Kidney (tissue), 14 donors: ENCODE results near the gene HCAR2. TPM values are rescaled to one million over a fixed set of nuclear protein-coding genes. Genes with fewer than 3 reads are reported as not detected.
"Not testable (repeated sequence)": the region's sequence is repeated elsewhere in the genome, so short reads cannot be mapped to it uniquely, and the experiment has no call there.

Experiments
- DNase-seq, 5 donors: peaks; one replicate each; pipeline ENCODE4 v3.0.0-alpha.2; 2013 to 2020
- FAIRE-seq: peaks from 2 replicates; lab custom pipeline; 2012; peaks lifted over from hg19 to GRCh38; lab: Jason Lieb, UNC
- H3K27ac ChIP-seq, 2 donors: one replicate each; pipeline ENCODE4 v1.7.0; 2013; ENCODE audit warnings: low read depth in 2 of 2, low read length in 2 of 2, inconsistent platforms in 1 of 2
- H3K27me3 ChIP-seq: one replicate; pipeline ENCODE4 v1.7.1; 2013; ENCODE audit warnings: low read length, inconsistent platforms; ENCODE audit not compliant: control insufficient read depth, insufficient read depth
- H3K36me3 ChIP-seq, 3 donors: one replicate each; pipeline versions ENCODE4 v1.7.0 to v1.7.1; 2013; ENCODE audit warnings: low read length in 3 of 3, control low read depth in 1 of 3, inconsistent platforms in 1 of 3; ENCODE audit not compliant: insufficient read depth in 3 of 3, control insufficient read depth in 2 of 3
- H3K4me1 ChIP-seq, 3 donors: one replicate each; pipeline versions ENCODE4 v1.7.0 to v1.7.1; 2013; ENCODE audit warnings: low read length in 3 of 3, inconsistent platforms in 1 of 3, low read depth in 1 of 3; ENCODE audit not compliant: control insufficient read depth in 2 of 3, insufficient read depth in 2 of 3
- H3K4me3 ChIP-seq, 3 donors: one replicate each; pipeline versions ENCODE4 v1.7.0 to v1.8.1; 2013; ENCODE audit warnings: low read length in 3 of 3, control low read depth in 1 of 3, inconsistent platforms in 1 of 3
- H3K9ac ChIP-seq, 3 donors: one replicate each; pipeline versions ENCODE4 v1.7.0 to v1.7.1; 2013; ENCODE audit warnings: low read length in 3 of 3, control low read depth in 1 of 3, inconsistent platforms in 1 of 3
- H3K9me3 ChIP-seq, 3 donors: one replicate each; pipeline versions ENCODE4 v1.7.0 to v1.7.1; 2013; ENCODE audit warnings: low read length in 3 of 3, control low read depth in 1 of 3, inconsistent platforms in 1 of 3; ENCODE audit not compliant: control insufficient read depth in 2 of 3, insufficient read depth in 1 of 3
- CTCF ChIP-seq: IDR thresholded peaks from 3 replicates; pipeline ENCODE4 v1.5.1; 2012; ENCODE audit warnings: mild to moderate bottlenecking, moderate library complexity, borderline replicate concordance; ENCODE audit not compliant: insufficient read depth; ENCODE audit errors: extremely low read depth
- intact Hi-C: fragments of 100-400 bp; cut with DNase I; formaldehyde crosslinking; loops from one replicate; pipeline ENCODE4 v1.11.1; 2022
- polyA plus RNA-seq: library from polyadenylated mRNA; stranded (reverse); fragments of 350-450 nt; fragmentation: Illumina TruSeq; extraction: RNeasy Lipid Tissue Mini Kit (QIAGEN cat#74804); gene quantifications from one replicate; pipeline ENCODE4 v1.2.3, GENCODE V29; 2014; ENCODE audit warnings: low read depth, low replicate concordance; ENCODE audit not compliant: insufficient read depth
- total RNA-seq: library from RNA; stranded (reverse); fragmentation: NEBNext Ultra II Directional; extraction: Animal tissue kit (Norgen Biotek cat#: 25700); gene quantifications from one replicate; pipeline ENCODE4 v1.2.1, GENCODE V29; 2021
- donor health status: control.
- donor health status: control.
- donor health status: control.
- donor health status: control.
- donor health status: control.
- donor health status: DM: yes; HTN: yes; CAD: no.
- donor health status: Normal renal cell carcinoma (clear cell type).

The HCAR2 gene
- total and polyA plus RNA-seq, 2 donors from 2014 or later, result not detected

GRCh38 chr12:122681814-122682213 is 21.3 kb downstream of the HCAR2 start:
- Histone ChIP-seq H3K4me1 (no peaks in the 10 kb centered on the region), H3K9ac (no peak overlapping the region), H3K27me3 (no peaks in the 10 kb centered on the region), H3K27ac (no peak overlapping the region), H3K4me3 (no peak overlapping the region), H3K9me3 (no peaks in the 10 kb centered on the region), H3K36me3 (no peaks in the 10 kb centered on the region)
- no peak for TF ChIP-seq CTCF
- FAIRE-seq (no peak), DNase-seq (no peak)
- intact Hi-C loops, result no loop called here

- H3K9me3 ChIP-seq, FAIRE-seq, H3K9ac ChIP-seq, DNase-seq, H3K4me3 ChIP-seq, intact Hi-C loops, H3K27ac ChIP-seq, H3K36me3 ChIP-seq, H3K27me3 ChIP-seq, H3K4me1 ChIP-seq: not testable (repeated sequence)
These were observed 22.2 kb downstream of the HCAR2 start for GRCh38 chr12:122680989-122681388.

GRCh38 chr12:122676781-122677180 is 26.4 kb downstream of the HCAR2 start:
- DNase-seq, intact Hi-C loops: not testable (repeated sequence)

GRCh38 chr12:122676015-122676414 is 27.1 kb downstream of the HCAR2 start:
- H3K4me3 ChIP-seq, H3K27me3 ChIP-seq, H3K27ac ChIP-seq, H3K9ac ChIP-seq, FAIRE-seq, H3K36me3 ChIP-seq, H3K9me3 ChIP-seq, intact Hi-C loops, H3K4me1 ChIP-seq, DNase-seq: not testable (repeated sequence)

More at GRCh38 chr12:122676781-122677180, 26.4 kb downstream of the HCAR2 start:
- H3K36me3 ChIP-seq, H3K9ac ChIP-seq, H3K4me3 ChIP-seq, H3K4me1 ChIP-seq, H3K9me3 ChIP-seq, FAIRE-seq, H3K27ac ChIP-seq, H3K27me3 ChIP-seq: not testable (repeated sequence)

- Histone ChIP-seq H3K4me3 (no peak overlapping the region), H3K9me3 (no peaks in the 10 kb centered on the region), H3K27ac (no peak overlapping the region), H3K27me3 (no peaks in the 10 kb centered on the region), H3K9ac (no peak overlapping the region), H3K4me1 (no peaks in the 10 kb centered on the region), H3K36me3 (no peaks in the 10 kb centered on the region)
- intact Hi-C loops, result no loop called here
- TF ChIP-seq CTCF, result no peak
- DNase-seq (no peak), FAIRE-seq (no peak)
These were observed 30.6 kb downstream of the HCAR2 start for GRCh38 chr12:122672515-122672914.
